NCI-H510A treated with DMSO at 0.1 percent for 48 hours (cell line): ENCODE measurements around the gene ITGA11.

Source experiments
- DNase-seq: peaks from one replicate; lab custom pipeline; 2025; lab: John Stamatoyannopoulos, UW

The ITGA11 gene

DNA sequence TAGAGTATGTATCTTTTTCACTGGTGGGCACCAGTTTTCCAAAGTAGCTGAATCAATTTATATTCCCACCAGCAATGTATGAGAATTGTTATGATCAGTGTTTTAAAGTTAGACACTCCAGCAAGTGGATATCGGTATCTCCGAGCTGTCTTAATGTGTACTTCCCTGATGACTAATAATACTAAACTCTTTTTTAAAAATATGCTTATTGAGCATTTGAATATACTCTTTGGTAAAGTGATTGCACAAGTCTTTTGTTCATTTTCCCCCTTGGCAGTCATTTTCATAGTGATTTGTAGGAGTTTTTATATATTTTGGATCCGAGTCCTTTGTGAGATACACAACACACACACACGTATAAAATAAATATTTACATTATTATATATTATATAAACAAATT lies 166.9 kb downstream of the ITGA11 start:
- DNase-seq = no peak

DNA sequence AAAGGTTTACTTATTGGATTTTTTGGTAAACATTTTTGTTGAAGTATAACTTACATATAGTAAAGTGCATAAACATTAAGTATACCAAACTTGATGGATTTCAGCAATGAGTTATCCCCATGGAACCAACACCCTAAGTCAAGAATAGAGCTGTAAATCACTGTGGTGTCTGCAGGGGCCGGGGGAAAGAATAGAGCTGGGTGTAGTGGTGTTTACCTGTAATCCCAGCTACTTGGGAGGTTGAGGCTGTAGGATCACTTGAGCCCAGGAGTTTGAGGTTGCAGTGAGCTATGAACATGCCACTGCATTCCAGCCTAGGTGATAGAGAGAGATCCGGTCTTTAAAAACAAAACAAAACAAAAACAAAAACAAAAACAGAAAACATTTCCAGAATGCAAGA lies 167.7 kb downstream of the ITGA11 start:
- no peak for DNase-seq

DNA sequence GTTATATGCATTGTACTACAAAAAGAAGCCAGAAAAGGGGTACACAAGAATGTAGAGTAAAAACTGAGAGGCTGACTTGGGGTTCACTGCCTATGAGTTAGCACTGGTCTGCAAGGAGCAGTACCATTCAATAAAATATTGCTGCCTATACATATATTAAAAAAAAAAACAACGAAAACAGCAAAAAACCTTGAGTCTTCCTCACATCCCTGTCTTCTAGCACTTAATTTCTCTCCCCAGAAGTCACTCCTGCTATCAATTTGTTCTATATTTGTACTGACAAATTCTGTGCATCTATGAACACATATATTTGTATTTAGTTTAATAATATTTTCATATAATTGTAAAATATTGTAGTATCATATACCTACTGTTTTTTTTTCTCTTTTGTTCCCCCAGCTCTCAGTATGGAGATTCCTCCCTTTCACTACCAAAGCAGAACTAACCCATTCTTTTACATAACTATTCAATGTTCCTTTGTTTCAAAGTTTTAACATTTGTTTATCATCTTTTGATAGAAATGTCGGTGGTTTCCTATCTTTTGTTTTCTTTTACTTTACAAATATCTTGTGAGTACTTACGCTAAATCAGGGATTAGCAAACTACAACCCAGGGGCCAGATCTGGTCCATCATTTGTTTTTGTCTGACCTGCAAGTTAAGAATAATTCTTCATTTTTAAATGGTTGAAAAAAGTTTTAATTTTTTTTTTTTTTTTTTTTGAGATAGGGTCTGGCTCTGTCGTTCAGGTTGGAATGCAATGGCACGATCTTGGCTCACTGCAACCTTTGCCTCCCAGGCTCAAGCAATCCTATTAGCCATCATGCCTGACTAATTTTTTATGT lies 169.2 kb downstream of the ITGA11 start:
- DNase-seq = no peak

DNA sequence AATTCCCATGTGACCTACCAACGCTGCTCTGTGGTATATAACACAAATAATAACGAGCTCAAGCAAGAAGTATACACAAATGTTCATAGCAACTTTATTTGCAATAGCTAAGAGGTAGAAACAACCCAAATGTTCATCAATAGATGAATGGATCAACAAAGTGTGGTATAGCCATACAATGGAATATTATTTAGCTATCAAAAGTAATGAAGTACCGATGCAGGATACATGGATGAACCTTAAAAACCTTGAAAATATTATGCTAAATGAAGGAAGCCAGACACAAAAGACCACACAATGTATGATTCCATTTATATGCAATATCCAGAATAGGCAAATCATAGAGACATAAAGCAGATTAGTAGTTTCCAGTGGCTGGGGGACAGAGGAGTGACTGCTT lies 170.0 kb downstream of the ITGA11 start:
- no peak for DNase-seq

DNA sequence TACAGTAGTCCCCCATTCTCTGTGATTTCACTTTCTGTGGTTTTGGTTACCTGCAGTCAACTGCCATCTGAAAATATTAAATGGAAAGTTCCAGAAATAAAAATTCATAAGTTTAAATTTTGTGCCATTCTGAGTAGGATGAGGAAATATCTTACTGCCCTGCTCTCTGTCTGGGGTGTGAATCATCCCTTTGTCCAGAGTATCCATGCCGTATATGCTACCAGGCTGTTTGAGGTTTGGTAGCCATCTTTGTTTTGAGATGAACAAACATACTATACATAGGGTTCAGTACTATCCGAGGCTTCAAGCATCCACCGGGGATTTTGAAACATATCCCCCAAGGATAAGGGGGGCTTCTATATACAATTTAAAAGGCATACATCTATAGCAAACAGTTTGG lies 170.7 kb downstream of the ITGA11 start:
- DNase-seq = no peak

DNA sequence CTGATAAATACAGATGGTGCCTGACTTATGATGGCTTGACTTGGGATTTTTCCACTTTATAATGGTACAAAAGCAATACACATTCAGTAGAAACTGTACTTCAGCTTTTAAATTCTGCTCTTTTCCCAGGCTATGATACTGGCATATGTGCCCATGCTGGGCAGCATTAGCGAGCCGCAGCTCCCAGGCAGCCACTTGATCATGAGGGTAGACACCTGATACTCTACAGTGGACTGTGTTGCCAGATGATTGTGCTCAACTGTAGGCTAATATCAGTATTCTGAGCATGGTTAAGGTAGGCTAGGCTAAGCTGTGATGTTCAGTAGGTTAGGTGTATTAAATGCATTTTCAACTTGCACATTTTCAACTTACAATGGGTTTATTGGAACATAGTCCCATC lies 172.1 kb downstream of the ITGA11 start:
- peak; percentile 55 for DNase-seq

DNA sequence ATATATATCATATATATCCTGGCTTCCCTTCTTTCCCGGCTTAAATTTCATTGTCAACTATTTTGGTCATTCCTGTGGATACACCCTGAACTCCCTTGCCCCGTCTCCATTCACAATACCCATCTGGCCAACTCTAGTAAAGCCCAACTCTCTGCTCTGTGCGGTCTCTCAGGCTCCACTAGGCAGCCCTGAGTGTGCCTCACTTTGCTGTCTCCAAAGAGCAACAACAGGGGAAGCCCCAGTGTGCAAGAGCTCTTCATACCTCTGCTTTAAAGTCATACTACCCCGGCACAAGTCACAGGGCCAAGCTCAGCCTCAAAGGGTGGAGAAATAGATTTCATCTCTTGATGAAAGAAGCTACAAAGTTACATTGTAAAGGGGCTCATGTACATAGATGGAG lies 173.3 kb downstream of the ITGA11 start:
- no peak for DNase-seq

DNA sequence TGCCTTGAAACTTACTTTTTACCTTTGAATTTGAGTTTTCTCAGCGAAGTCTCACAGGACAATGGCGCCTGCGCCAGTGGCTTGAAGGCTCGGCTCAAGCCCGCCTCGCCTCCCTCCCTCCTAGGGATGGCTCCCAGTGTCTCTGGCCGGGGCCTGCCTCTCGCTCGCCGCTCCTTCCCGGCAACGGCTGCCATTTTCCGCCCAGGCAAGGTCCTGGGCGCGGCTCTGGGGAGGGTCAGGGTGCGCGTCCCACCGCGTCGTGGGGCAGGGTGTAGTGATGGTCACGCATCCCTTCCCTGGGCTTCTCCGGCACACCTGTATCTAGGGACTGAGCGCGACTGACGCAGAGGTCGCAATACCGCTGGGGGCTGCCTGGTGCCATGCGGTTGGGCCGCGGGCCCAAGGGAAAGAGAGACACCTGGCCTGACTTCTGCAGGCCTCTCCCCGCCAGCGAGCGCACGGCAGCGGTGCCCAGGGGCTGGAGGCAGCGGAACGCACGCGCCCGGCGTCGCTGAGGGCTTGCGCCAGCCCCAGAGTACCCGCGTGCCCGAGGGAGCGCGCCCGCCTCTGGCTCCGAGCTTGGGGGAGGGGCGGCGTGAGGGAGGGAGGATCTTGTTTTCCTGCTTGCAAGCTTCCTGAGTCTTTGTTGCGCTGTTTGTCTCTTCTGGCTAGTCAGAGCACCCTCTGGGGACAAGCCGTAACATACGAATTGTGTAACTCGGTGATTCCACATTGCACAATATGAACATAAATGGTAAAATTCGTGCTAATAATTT lies 175.1 kb downstream of the ITGA11 start:
- peak; percentile 78 for DNase-seq

DNA sequence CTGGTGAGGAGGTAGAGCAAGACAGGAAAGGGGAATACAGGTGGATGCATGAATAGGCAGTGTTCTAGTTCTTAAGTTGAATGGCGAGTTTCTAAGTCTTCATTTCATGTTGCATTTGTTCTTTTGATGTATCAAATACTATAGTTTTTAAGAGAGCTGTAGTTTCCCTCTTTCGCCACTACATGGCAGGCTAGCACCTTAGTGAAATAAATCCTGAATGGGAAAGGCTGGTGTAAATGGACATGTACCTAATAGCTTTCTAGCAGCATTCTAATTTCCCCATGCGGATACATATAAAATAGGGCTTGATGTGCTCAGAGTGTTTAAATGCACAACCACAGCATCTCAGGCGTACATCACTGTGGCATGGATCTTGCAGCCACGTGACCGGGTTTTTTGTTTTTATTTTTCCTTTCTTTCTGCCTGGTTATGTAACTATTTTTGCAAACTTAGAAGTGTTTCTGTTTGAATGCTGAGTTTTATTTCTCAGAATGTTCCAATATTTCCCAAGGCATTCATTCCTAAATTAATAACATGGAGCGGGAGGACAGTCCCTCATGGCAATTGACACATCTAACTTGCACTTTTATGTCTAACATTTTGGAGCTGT lies 178.9 kb downstream of the ITGA11 start:
- peak; percentile 76 for DNase-seq

DNA sequence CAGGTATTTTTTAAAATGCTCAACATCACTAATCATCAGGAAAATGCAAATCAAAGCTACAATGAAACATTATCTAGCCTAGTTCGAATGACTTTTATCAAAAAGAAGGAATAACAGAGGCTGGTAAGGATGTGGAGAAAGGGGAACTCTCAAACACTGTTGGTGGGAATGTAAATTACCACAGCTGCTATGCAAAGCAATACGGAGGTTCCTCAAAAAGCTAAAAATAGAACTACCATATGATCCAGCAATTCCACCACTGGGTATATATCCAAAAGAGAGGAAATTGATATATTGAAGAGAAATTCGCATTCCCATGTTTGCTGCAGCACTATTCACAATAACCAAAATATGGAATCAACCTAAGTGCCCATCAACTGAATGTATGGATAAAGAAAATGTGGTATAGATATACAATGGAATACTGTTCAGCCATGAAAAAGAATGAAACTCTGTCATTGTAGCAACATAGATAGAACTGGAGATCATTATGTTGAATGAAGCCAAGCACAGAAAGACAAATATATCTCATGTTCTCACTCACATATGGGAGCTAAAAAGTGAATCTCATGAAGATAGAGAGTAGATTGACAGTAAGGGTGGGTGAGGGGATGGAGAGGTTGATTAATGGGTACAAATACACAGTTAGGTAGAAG lies 182.8 kb downstream of the ITGA11 start:
- no peak for DNase-seq
